Ovary (tissue), 9 donors: Measurements from ENCODE around the gene DSCAM. TPM values are rescaled to one million over a fixed set of nuclear protein-coding genes. Genes with fewer than 3 reads are reported as not detected.

Source experiments
- DNase-seq, 5 donors: peaks; one replicate each; pipeline ENCODE4 v3.0.0-alpha.2; 2019 to 2020
- H3K27ac ChIP-seq, 2 donors: fragments of 200-600 bp; one replicate each; pipeline versions ENCODE4 v1.5.1 to v1.8.0; 2019 to 2022
- H3K27me3 ChIP-seq: fragments of 200-600 bp; one replicate; pipeline ENCODE4 v1.8.0; 2022
- H3K36me3 ChIP-seq: fragments of 200-600 bp; sonication (generic); one replicate; pipeline ENCODE4 v1.5.1; 2019
- H3K4me1 ChIP-seq: one replicate; pipeline ENCODE4 v1.8.1; 2013; ENCODE audit warnings: mild to moderate bottlenecking, moderate library complexity; ENCODE audit not compliant: insufficient read depth
- H3K4me3 ChIP-seq: fragments of 200-600 bp; sonication (generic); one replicate; pipeline ENCODE4 v1.5.1; 2017
- H3K9me3 ChIP-seq, 2 donors: fragments of 200-600 bp in 1 of 2; sonication (generic) in 1 of 2; one replicate each; pipeline versions ENCODE4 v1.5.1 to v1.8.1; 2013 to 2019; ENCODE audit warnings: mild to moderate bottlenecking in 1 of 2, moderate library complexity in 1 of 2
- EP300 ChIP-seq: sonication (generic); formaldehyde crosslinking; IDR thresholded peaks from one replicate; pipeline ENCODE4 v1.6.1; 2017; ENCODE audit warnings: antibody characterized with exemption
- POLR2A ChIP-seq: fragments of 450-650 bp; IDR thresholded peaks from one replicate; pipeline ENCODE4 v1.6.1; 2017; ENCODE audit warnings: antibody characterized with exemption, mild to moderate bottlenecking, moderate library complexity
- whole genome bisulfite sequencing, 3 donors: extraction: QIAGEN DNeasy Blood & Tissue Kit in 1 of 3; methylation state at CpG; one replicate each; pipeline versions ENCODE4 v1.1.5 to v1.1.7; 2013 to 2017; 5-methylcytosine and 5-hydroxymethylcytosine counted together
- intact Hi-C, 4 donors: fragments of 100-400 bp; cut with DNase I; formaldehyde crosslinking; loops; one replicate each; pipeline versions ENCODE4 v1.11.0 to v1.15.1; 2022 to 2023
- polyA plus RNA-seq, 2 donors: library from polyadenylated mRNA; stranded (reverse); fragments of 200-250 nt in 1 of 2; fragments of 350-450 nt in 1 of 2; fragmentation: Illumina TruSeq in 1 of 2; extraction: RNeasy Lipid Tissue Mini Kit (QIAGEN cat#74804) in 1 of 2; gene quantifications; one replicate each; pipeline ENCODE4 v1.2.3, GENCODE V29; 2013 to 2014
- total RNA-seq, 7 donors: library from RNA; depleted of rRNA in 2 of 7; stranded (reverse); fragments of >200 nt in 2 of 7; fragmentation: NEBNext Ultra II Directional in 3 of 7; extraction: Animal tissue kit (Norgen Biotek cat#: 25700) in 3 of 7; gene quantifications; one replicate each; pipeline versions ENCODE4 v1.1.0 to v1.2.4, GENCODE V29; 2016 to 2023
- TF ChIP-seq, protein P1 (sequence below), 3 donors: fragments of 450-650 bp in 2 of 3; fragments of 200-600 bp in 1 of 3; IDR thresholded peaks; one replicate each; pipeline versions ENCODE4 v1.5.1 to v1.8.0; 2016 to 2022; ENCODE audit warnings: antibody characterized with exemption in 3 of 3, mild to moderate bottlenecking in 1 of 3
- donor health status: DM: no; HTN: no; CAD: no; lungs with moderate emphysema.
- donor health status: DM: no; HTN: no; CAD: no.
- donor health status: Bipolar disorder and iron deficiency.
- donor health status: DM: yes; HTN: yes; CAD: no.
- donor health status: DM: no; HTN: no; CAD: no.
- donor health status: DM: yes; HTN: yes; CAD: no.

The DSCAM gene
- total and polyA plus RNA-seq, 9 donors: under 0.01 to 0.12 (median 0.04) TPM; not detected in 5

DNA sequence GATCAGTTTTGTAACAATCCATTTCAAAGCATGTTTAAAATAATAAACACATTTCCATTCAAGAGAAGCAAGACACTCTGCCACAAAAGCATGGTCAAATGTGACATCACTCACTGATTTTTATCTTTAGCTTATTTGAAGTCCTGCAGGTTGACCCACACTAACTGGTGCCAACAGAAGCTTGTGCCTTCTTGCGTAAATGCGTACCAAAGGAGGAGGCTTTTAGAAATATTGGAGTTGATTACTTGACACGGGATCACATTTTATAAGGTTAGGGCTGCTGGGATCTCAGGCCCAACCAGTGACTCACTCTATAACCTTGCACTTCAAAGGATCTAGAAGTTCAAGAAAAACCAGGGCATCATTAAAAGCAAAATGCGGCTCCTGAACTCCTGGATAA lies 776.1 kb downstream of the DSCAM start:
- no peak for DNase-seq
- intact Hi-C loops: no loop called here
- no peak overlapping the region for H3K4me3 ChIP-seq
- no peaks in the 10 kb centered on the region for H3K36me3 ChIP-seq
- no peak overlapping the region for H3K27ac ChIP-seq
- 88 to 93% (median 90%) methylated on average over 4 of the region's 4 CpGs for WGBS, 3 donors
- H3K4me1 ChIP-seq: no peaks in the 10 kb centered on the region
- TF ChIP-seq, protein P1, sequence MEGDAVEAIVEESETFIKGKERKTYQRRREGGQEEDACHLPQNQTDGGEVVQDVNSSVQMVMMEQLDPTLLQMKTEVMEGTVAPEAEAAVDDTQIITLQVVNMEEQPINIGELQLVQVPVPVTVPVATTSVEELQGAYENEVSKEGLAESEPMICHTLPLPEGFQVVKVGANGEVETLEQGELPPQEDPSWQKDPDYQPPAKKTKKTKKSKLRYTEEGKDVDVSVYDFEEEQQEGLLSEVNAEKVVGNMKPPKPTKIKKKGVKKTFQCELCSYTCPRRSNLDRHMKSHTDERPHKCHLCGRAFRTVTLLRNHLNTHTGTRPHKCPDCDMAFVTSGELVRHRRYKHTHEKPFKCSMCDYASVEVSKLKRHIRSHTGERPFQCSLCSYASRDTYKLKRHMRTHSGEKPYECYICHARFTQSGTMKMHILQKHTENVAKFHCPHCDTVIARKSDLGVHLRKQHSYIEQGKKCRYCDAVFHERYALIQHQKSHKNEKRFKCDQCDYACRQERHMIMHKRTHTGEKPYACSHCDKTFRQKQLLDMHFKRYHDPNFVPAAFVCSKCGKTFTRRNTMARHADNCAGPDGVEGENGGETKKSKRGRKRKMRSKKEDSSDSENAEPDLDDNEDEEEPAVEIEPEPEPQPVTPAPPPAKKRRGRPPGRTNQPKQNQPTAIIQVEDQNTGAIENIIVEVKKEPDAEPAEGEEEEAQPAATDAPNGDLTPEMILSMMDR (IDR thresholded peaks at IDR 0.05): no peak
- TF ChIP-seq EP300 (no peak), POLR2A (no peak)
- no peaks in the 10 kb centered on the region for H3K27me3 ChIP-seq
- H3K9me3 ChIP-seq: no peaks in the 10 kb centered on the region

DNA sequence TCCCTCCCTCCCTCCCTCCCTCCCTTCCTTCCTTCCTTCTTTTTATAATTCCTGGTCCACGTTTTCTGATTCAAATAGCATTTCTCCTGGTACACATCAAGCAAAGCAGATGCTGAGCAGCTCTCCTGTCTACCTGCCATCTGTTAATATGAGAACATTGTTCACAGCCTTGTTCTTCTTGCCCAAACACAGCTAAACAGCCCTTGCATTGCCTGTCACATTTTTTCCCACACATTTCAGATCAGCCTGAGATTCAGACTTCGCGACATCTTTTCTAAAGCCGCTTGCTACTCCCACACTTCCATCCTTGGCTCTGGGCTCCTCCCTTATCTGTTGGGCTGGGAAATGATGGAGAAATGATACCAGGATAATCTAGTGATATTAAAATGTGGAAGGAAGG lies 779.2 kb downstream of the DSCAM start:
- no peak overlapping the region for H3K27ac ChIP-seq
- no peaks in the 10 kb centered on the region for H3K36me3 ChIP-seq
- no peak for DNase-seq
- no peak overlapping the region for H3K4me3 ChIP-seq
- intact Hi-C loops: no loop called here
- H3K27me3 ChIP-seq: no peaks in the 10 kb centered on the region
- no peaks in the 10 kb centered on the region for H3K4me1 ChIP-seq
- H3K9me3 ChIP-seq: no peaks in the 10 kb centered on the region
- 7 to 13% (median 8%) methylated on average over 4 of the region's 4 CpGs for whole genome bisulfite sequencing, 3 donors
- TF ChIP-seq POLR2A (no peak), EP300 (no peak)
- TF ChIP-seq, protein P1 (IDR thresholded peaks at IDR 0.05): no peak

DNA sequence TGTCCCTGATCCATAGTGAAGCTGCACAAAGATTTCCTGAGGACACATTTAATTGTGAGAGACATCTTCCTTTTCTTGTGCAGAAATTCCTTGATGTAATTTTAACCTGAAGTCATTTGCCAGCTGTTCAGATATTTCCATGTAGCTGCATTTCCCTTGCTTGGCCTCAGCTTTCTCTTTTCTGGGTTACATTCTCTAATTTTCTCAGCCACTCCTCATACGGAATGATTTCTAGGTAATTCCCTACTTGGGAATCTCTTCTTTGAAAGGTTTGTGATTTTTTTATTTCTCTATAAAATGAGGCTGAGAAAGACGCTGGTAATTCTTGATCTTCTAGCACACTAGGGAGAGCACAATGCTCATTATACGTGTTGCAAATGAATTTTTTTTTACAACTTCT lies 780.7 kb downstream of the DSCAM start:
- 65 to 73% (median 67%) methylated on average over 3 of the region's 3 CpGs for WGBS, 3 donors
- Histone ChIP-seq H3K27ac (no peak overlapping the region), H3K4me3 (no peak overlapping the region), H3K4me1 (no peaks in the 10 kb centered on the region), H3K27me3 (no peaks in the 10 kb centered on the region), H3K9me3 (no peaks in the 10 kb centered on the region), H3K36me3 (no peaks in the 10 kb centered on the region)
- no peak for DNase-seq
- TF ChIP-seq POLR2A: no peak
- TF ChIP-seq, protein P1 (IDR thresholded peaks at IDR 0.05): no peak
- TF ChIP-seq EP300: no peak
- intact Hi-C loops: no loop called here

DNA sequence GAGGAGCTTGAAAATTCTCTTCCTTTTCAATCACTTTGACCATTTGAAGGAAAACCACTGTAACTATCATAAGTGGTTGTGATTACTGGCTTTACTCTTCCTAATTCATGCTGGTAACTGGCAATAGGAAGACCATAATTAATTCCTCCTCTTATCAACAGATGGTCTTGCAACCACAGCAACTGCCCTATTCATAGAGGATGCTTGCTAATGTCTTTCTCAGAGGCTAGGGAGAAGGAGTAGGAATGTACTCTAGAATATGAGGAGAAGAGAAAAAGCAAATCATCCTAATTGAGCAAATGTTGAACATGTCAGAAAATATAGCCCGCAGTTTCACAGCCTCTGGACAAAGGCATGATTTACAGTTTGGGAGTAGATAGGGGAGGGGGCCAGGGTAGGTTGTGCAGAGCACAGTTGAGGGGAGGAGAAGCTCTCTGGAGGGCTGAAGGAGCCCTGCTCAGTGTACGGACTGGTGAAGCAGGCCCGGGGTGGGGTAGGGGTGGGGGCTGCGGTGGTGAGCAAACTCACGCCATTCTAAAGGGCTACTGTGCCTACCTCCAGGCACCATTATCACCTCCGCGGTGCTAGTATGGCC lies 786.8 kb downstream of the DSCAM start:
- Histone ChIP-seq H3K27ac (no peak overlapping the region), H3K4me1 (no peaks in the 10 kb centered on the region), H3K9me3 (no peaks in the 10 kb centered on the region), H3K36me3 (no peaks in the 10 kb centered on the region), H3K4me3 (no peak overlapping the region), H3K27me3 (no peaks in the 10 kb centered on the region)
- no peak for DNase-seq
- intact Hi-C loops: no loop called here
- WGBS, 3 donors: 55 to 60% (median 56%) methylated on average over 7 of the region's 7 CpGs
- no peak for TF ChIP-seq EP300
- TF ChIP-seq, protein P1 (IDR thresholded peaks at IDR 0.05): no peak
- TF ChIP-seq POLR2A: no peak
